ENCODE measurements around the gene MEF2A.
A peak's percentile ranks its signal among the peaks of the same experiment; 100 is the strongest.

MEF2A gene

GRCh38 chr15:99554880-99555488 lies 10.8 kb upstream of the MEF2A start:
- Mint-ChIP-seq H3K4me1 (peaks cover 5% of the 10 kb centered on the region), H3K27ac (no peak overlapping the region)
- no peak for ATAC-seq

GRCh38 chr15:99556011-99556410 lies 9.8 kb upstream of the MEF2A start:
- ATAC-seq (peak; percentile 40), DNase-seq (ENCODE audit: low spot score in 2 of 2) (no peak)
- no peaks in the 10 kb centered on the region for H3K36me3 Mint-ChIP-seq
- no peaks in the 10 kb centered on the region for H3K9me3 Mint-ChIP-seq
- H3K4me1 Mint-ChIP-seq: no peaks in the 10 kb centered on the region
- H3K27ac Mint-ChIP-seq: no peak overlapping the region
- H3K4me3 Mint-ChIP-seq: no peak overlapping the region

More at GRCh38 chr15:99554880-99555488, 10.8 kb upstream of the MEF2A start:
- no peaks in the 10 kb centered on the region for H3K36me3 Mint-ChIP-seq
- H3K4me3 Mint-ChIP-seq: no peak overlapping the region
- H3K9me3 Mint-ChIP-seq: no peaks in the 10 kb centered on the region
- DNase-seq (ENCODE audit: low spot score in 2 of 2): no peak

- H3K36me3 Mint-ChIP-seq: no peaks in the 10 kb centered on the region
- no peaks in the 10 kb centered on the region for H3K9me3 Mint-ChIP-seq
- H3K4me1 Mint-ChIP-seq: no peaks in the 10 kb centered on the region
- ATAC-seq (no peak), DNase-seq (ENCODE audit: low spot score in 2 of 2) (no peak)
- H3K27ac Mint-ChIP-seq: no peak overlapping the region
- no peak overlapping the region for H3K4me3 Mint-ChIP-seq
Measured at GRCh38 chr15:99556578-99556977, 9.2 kb upstream of the MEF2A start.

- Mint-ChIP-seq H3K9me3 (no peaks in the 10 kb centered on the region), H3K4me3 (no peak overlapping the region), H3K27ac (no peak overlapping the region), H3K4me1 (no peaks in the 10 kb centered on the region), H3K36me3 (no peaks in the 10 kb centered on the region)
- DNase-seq (ENCODE audit: low spot score in 2 of 2): no peak
- ATAC-seq: no peak
Measured at GRCh38 chr15:99558084-99558483, 7.7 kb upstream of the MEF2A start.

- Mint-ChIP-seq H3K4me3 (no peak overlapping the region), H3K27ac (no peak overlapping the region), H3K4me1 (no peaks in the 10 kb centered on the region), H3K36me3 (no peaks in the 10 kb centered on the region), H3K9me3 (no peaks in the 10 kb centered on the region)
- ATAC-seq (no peak), DNase-seq (ENCODE audit: low spot score in 2 of 2) (peak in 1 of 2 donors; percentile 13)
Measured at GRCh38 chr15:99558571-99558970, 7.2 kb upstream of the MEF2A start.

- ATAC-seq: no peak
- H3K4me3 Mint-ChIP-seq: no peak overlapping the region
- H3K4me1 Mint-ChIP-seq: peaks cover 10% of the 10 kb centered on the region
- no peak for DNase-seq (ENCODE audit: low spot score in 2 of 2)
- H3K27ac Mint-ChIP-seq: no peak overlapping the region
- peaks cover 8% of the 10 kb centered on the region for H3K36me3 Mint-ChIP-seq
- no peaks in the 10 kb centered on the region for H3K9me3 Mint-ChIP-seq
Measured at GRCh38 chr15:99561476-99562230, 4.1 kb upstream of the MEF2A start.

- ATAC-seq (no peak), DNase-seq (ENCODE audit: low spot score in 2 of 2) (no peak)
- H3K9me3 Mint-ChIP-seq: no peaks in the 10 kb centered on the region
- no peak overlapping the region for H3K27ac Mint-ChIP-seq
- H3K36me3 Mint-ChIP-seq: peaks cover 10% of the 10 kb centered on the region
- peaks cover 14% of the 10 kb centered on the region for H3K4me1 Mint-ChIP-seq
- H3K4me3 Mint-ChIP-seq: no peak overlapping the region
Measured at GRCh38 chr15:99562238-99562637, 3.5 kb upstream of the MEF2A start.

GRCh38 chr15:99564221-99565048 lies 1.3 kb upstream of the MEF2A start:
- Mint-ChIP-seq H3K9me3 (no peaks in the 10 kb centered on the region), H3K27ac (no peak overlapping the region), H3K36me3 (peaks cover 10% of the 10 kb centered on the region), H3K4me1 (peaks cover 26% of the 10 kb centered on the region), H3K4me3 (peak overlapping the region; percentile 95)
- ATAC-seq (no peak), DNase-seq (ENCODE audit: low spot score in 2 of 2) (peak in 1 of 2 donors; percentile 48)

GRCh38 chr15:99565049-99565298 lies 810 bp upstream of the MEF2A start:
- H3K4me3 Mint-ChIP-seq: peak overlapping the region; percentile 95
- H3K27ac Mint-ChIP-seq: no peak overlapping the region
- peaks cover 10% of the 10 kb centered on the region for H3K36me3 Mint-ChIP-seq
- DNase-seq (ENCODE audit: low spot score in 2 of 2) (no peak), ATAC-seq (no peak)
- H3K4me1 Mint-ChIP-seq: peaks cover 26% of the 10 kb centered on the region
- no peaks in the 10 kb centered on the region for H3K9me3 Mint-ChIP-seq

GRCh38 chr15:99566157-99566897 lies 543 bp downstream of the MEF2A start:
- peak overlapping the region; percentile 95 for H3K4me3 Mint-ChIP-seq
- H3K36me3 Mint-ChIP-seq: peaks cover 10% of the 10 kb centered on the region
- peak; percentile 27 for ATAC-seq
- peak overlapping the region; percentile 97 for H3K27ac Mint-ChIP-seq
- H3K4me1 Mint-ChIP-seq: peaks cover 26% of the 10 kb centered on the region
- DNase-seq (ENCODE audit: low spot score in 2 of 2): peak in 1 of 2 donors; percentile 69
- H3K9me3 Mint-ChIP-seq: no peaks in the 10 kb centered on the region

- H3K27ac Mint-ChIP-seq: no peak overlapping the region
- no peak overlapping the region for H3K4me3 Mint-ChIP-seq
- ATAC-seq: no peak
- no peak for DNase-seq (ENCODE audit: low spot score in 2 of 2)
- H3K4me1 Mint-ChIP-seq: peaks cover 36% of the 10 kb centered on the region
- peaks cover 10% of the 10 kb centered on the region for H3K36me3 Mint-ChIP-seq
- H3K9me3 Mint-ChIP-seq: no peaks in the 10 kb centered on the region
Measured at GRCh38 chr15:99568625-99569352, 3.0 kb downstream of the MEF2A start.

- Mint-ChIP-seq H3K27ac (no peak overlapping the region), H3K9me3 (no peaks in the 10 kb centered on the region), H3K4me3 (no peak overlapping the region), H3K36me3 (peaks cover 5% of the 10 kb centered on the region), H3K4me1 (peaks cover 37% of the 10 kb centered on the region)
- ATAC-seq: no peak
- no peak for DNase-seq (ENCODE audit: low spot score in 2 of 2)
Measured at GRCh38 chr15:99571299-99571698, 5.5 kb downstream of the MEF2A start.

- Mint-ChIP-seq H3K27ac (no peak overlapping the region), H3K4me3 (no peak overlapping the region)
Measured at GRCh38 chr15:99574048-99574447, 8.3 kb downstream of the MEF2A start.

GRCh38 chr15:99574502-99574901 lies 8.7 kb downstream of the MEF2A start:
- ATAC-seq (no peak), DNase-seq (ENCODE audit: low spot score in 2 of 2) (no peak)
- Mint-ChIP-seq H3K36me3 (no peaks in the 10 kb centered on the region), H3K27ac (no peak overlapping the region), H3K4me1 (peaks cover 41% of the 10 kb centered on the region), H3K9me3 (no peaks in the 10 kb centered on the region), H3K4me3 (no peak overlapping the region)

More at GRCh38 chr15:99574048-99574447, 8.3 kb downstream of the MEF2A start:
- H3K36me3 Mint-ChIP-seq: no peaks in the 10 kb centered on the region
- DNase-seq (ENCODE audit: low spot score in 2 of 2) (no peak), ATAC-seq (no peak)
- no peaks in the 10 kb centered on the region for H3K9me3 Mint-ChIP-seq
- H3K4me1 Mint-ChIP-seq: peaks cover 40% of the 10 kb centered on the region

GRCh38 chr15:99578809-99579208 lies 13.0 kb downstream of the MEF2A start:
- DNase-seq (ENCODE audit: low spot score in 2 of 2): no peak
- H3K27ac Mint-ChIP-seq: no peak overlapping the region

More at GRCh38 chr15:99578809-99579208, 13.0 kb downstream of the MEF2A start:
- Mint-ChIP-seq H3K9me3 (no peaks in the 10 kb centered on the region), H3K4me1 (peaks cover 56% of the 10 kb centered on the region), H3K36me3 (no peaks in the 10 kb centered on the region), H3K4me3 (no peak overlapping the region)
- ATAC-seq: peak; percentile 32

All from stimulated activated effector memory CD8-positive, alpha-beta T cell treated with anti-CD3 and anti-CD28 coated beads, Interleukin-12 subunit alpha, Interleukin-12 subunit beta, amount 100 ng/mL, for 72 hours (primary cell).